GM21390 (cell line): ENCODE measurements around the gene MRLN.
"Not testable (repeated sequence)": the region's sequence is repeated elsewhere in the genome, so short reads cannot be mapped to it uniquely, and the experiment has no call there.

Experiments
- ATAC-seq: cut with Tn5 transposase; IDR thresholded peaks from one replicate; pipeline ENCODE4 v1.9.1; 2021; ENCODE audit not compliant: unreplicated experiment

The MRLN gene

GRCh38 chr10:59753267-59753666 is at the start of gene MRLN:
TSS of gene MRLN (minus strand) at chr10:59753455.
- no peak for ATAC-seq

GRCh38 chr10:59801171-59801570 is 47.9 kb upstream of the MRLN start:
- ATAC-seq = no peak

- ATAC-seq = no peak
Observed at GRCh38 chr10:59799421-59799820, 46.2 kb upstream of the MRLN start.

GRCh38 chr10:59793919-59794318 is 40.7 kb upstream of the MRLN start:
- no peak for ATAC-seq

DNA sequence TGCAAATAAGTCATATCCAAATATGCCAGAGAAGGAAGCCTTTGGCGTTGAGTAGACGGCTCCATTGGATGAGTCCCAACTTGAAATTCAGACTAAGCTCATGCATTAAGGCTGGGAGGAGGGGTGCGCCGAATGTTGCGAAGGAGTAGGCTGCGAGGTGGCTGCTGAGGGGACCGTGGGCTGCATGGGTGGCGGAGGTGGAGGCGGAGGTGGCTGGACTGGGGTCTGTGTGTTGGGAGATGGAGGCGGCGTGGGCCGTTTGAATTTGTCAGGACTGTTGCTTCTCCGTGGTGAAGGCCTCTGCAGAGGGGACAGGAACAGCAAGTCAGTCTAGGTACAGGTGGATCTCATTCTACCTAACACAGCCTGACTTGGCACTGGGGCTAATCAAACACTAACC is 39.6 kb upstream of the MRLN start:
- ATAC-seq = no peak

- no peak for ATAC-seq
Observed at GRCh38 chr10:59791601-59792000, 38.3 kb upstream of the MRLN start.

DNA sequence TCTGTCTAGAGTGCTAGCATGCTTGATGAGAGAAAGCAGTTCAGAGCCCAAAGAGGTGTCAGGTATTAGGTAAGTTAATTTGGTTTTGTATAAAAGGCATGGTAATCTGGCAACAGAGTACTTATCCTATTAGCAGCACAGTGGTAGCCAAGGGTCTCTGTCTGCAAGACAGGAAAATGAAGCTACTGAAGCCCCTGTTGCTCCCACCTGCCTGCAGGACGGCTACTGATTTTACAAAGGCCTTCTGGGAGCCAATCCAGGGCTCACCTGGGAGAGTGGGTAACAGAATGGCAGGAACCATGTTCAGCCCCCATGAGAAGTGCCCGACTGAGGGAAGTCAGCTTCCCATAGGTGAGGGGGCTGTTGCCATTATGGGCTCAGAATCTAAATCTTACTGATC is 36.8 kb upstream of the MRLN start:
- not testable (repeated sequence) for ATAC-seq

- ATAC-seq = not testable (repeated sequence)
Observed at GRCh38 chr10:59788914-59789313, 35.7 kb upstream of the MRLN start.

- not testable (repeated sequence) for ATAC-seq
Observed at GRCh38 chr10:59787032-59787431, 33.8 kb upstream of the MRLN start.

GRCh38 chr10:59785476-59785875 is 32.2 kb upstream of the MRLN start:
- not testable (repeated sequence) for ATAC-seq

GRCh38 chr10:59781511-59781910 is 28.3 kb upstream of the MRLN start:
- no peak for ATAC-seq

DNA sequence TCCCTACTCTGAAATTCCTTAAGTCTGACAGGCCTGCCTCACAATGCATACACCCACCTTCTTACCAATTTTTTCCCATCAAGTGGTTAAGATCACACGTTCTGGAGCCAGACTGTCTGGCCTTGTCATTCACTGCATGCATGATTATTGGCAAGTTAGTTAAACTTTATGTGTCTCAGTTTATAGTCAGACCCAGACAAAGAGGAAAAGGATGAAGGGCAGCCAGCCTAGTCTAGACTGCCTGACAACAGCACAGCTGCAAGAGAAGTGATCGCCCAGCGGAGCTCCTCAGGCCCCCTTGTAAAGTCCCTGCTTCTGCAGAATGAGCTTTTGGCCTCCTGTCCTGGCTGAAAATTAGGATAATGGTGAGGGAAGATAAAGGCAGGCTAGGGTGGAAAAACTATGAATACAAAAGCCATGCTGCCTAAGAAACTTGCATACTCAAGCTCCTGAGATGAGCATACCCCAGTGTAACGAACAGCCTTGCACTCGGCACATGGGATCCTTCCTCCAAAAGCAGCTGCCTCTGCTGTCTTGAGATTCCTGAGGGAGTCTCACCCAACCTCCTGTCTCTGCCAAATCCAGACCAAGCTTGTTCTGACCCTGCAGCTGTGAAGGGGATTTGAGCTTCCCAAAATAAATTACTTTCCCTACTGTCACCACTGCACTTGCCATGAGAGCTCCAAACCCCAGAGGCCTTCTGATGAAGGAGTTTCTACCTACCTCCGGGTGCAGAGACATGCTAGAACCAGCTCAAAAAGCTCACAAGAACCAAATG is 26.7 kb upstream of the MRLN start:
- ATAC-seq = no peak

- no peak for ATAC-seq
Observed at GRCh38 chr10:59774451-59774850, 21.2 kb upstream of the MRLN start.

GRCh38 chr10:59773088-59773487 is 19.8 kb upstream of the MRLN start:
- ATAC-seq = no peak

DNA sequence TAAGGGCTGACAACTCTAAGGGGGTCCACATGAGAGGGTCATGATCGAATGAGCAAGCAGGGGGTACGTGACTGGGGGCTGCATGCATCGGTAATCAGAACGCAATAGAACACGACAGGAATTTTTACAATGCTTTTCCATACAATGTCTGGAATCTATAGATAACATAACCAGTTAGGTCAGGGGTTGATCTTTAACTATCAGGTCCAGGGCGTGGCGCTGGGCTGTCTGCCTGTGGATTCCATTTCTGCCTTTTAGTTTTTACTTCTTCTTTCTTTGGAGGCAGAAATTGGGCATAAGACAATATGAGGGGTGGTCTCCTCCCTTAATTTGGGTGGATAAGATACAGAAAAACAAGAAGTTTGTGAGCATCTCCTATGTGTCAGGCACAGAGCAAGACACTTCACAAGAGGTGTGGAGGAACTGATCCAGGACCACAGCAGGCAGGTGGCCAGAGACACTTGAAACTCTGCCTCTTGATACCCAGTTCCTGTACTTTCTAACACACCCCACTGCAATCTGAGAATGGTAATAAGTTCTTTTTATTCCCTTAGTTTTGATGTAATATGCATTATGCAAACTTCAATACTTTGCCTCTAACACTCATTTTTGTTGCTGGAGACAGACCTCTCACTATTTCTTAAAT is 18.0 kb upstream of the MRLN start:
- ATAC-seq = no peak

- ATAC-seq = no peak
Observed at GRCh38 chr10:59770689-59771088, 17.4 kb upstream of the MRLN start.

GRCh38 chr10:59762505-59762904 is 9.2 kb upstream of the MRLN start:
- ATAC-seq = no peak

GRCh38 chr10:59757966-59758365 is 4.7 kb upstream of the MRLN start:
- no peak for ATAC-seq

DNA sequence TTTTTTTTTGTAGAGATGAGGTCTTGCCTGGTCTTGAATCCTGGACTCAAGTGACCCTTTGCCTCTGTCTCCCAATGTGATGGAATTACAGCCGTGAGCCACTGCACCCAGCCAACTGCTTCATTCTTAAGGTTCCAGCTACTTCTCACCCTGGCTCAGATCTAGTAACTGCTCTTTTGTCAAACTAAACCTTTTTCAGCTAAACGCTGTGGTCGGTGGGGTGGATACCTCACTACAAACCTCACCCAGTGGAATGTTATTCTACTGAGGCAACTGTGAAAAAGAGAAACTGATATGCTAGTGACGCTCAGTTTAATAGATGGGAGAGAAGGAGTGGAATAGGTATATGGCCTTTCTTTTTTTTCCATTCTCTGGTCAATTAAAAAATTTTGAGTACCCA is 1.7 kb upstream of the MRLN start:
- no peak for ATAC-seq

GRCh38 chr10:59752278-59752940 is 846 bp downstream of the MRLN start:
- no peak for ATAC-seq

DNA sequence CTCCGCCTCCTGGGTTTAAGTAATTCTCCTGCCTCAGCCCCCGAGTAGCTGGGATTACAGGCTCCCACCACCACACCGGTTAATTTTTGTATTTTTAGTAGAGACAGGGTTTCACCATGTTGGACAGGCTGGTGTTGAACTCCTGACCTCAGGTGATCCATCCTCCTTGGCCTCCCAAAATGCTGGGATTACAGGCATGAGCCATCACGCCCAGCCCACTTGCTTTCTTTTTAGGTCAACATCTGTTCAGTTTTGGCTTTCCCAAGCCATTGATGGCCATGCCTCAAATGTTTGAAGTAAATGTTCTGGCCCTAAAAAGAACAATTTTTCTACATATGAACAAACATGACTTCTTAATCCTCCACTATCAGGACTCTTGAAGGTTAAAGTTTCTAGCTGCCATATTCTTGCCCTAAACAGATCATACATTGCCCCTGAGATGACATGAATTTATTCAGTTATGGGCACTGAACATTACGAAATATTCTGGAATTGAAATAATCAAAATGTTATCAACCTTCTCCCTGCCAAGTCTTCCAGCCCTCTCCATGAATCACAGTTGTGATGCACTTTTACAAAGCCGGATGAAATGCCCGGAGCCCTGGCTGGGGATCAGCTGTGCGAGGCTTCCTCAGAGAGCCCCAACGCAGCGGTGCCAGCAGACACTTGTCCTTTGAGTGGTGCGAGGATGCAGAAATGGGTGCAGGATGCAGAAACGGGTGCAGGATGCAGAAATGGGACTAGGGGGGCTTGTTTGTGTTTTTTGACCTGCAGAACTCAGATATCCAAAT is 2.9 kb downstream of the MRLN start:
- ATAC-seq = no peak
